ENCODE results near the gene CDC42SE2. TPM values are rescaled to one million over a fixed set of nuclear protein-coding genes. Genes with fewer than 3 reads are reported as not detected.

CDC42SE2 gene
- total RNA-seq, 1 experiment from 2014 or later: 46.1 TPM

GRCh38 chr5:131259326-131259725 lies 4.5 kb upstream of the CDC42SE2 start:
- ChIA-PET CTCF (no interaction called here), POLR2A (no interaction called here)
- no peak overlapping the region for H3K27ac ChIP-seq (ENCODE audit: low read length)
- BruUV-seq (replicated peaks): no TSS peak
- no peaks in the 10 kb centered on the region for H3K27me3 ChIP-seq (ENCODE audit: control insufficient read depth, insufficient read depth, low read length)
- DNase-seq (ENCODE audit: low read depth, low spot score) (no peak), ATAC-seq (no peak)
- in situ Hi-C loops (cut with HindIII; ENCODE audit: low pct_unique_long_range_greater_than_20kb, low sequenced_read_pairs) (no loop called here), intact Hi-C loops (cut with micrococcal nuclease; ENCODE audit: unreplicated experiment) (no loop called here)
- no peaks in the 10 kb centered on the region for H3K9me3 ChIP-seq (ENCODE audit: control insufficient read depth, insufficient read depth, low read depth, low read length)
- peaks cover 3% of the 10 kb centered on the region; the same call in 1 of the 2 replicates for H3K4me1 ChIP-seq (ENCODE audit: control insufficient read depth, insufficient read depth, low read length)
- TF ChIP-seq REST (IDR thresholded peaks at IDR 0.05; ENCODE audit: insufficient read depth in 1 of 2, low read depth in 2 of 2, low read length in 1 of 2) (no peak), SIN3A (IDR thresholded peaks at IDR 0.05; ENCODE audit: borderline replicate concordance, insufficient read depth, low read depth, low read length) (no peak), TCF7L2 (IDR thresholded peaks at IDR 0.05; ENCODE audit: low read depth, low read length) (no peak), POLR2AphosphoS5 (IDR thresholded peaks at IDR 0.05; ENCODE audit: low read depth, low read length) (no peak), CTCF (IDR thresholded peaks at IDR 0.05) (no peak)
- H3K4me3 ChIP-seq (ENCODE audit: low read depth in 2 of 2, low read length in 2 of 2): no peak overlapping the region
- no peaks in the 10 kb centered on the region for H3K36me3 ChIP-seq (ENCODE audit: control insufficient read depth, insufficient read depth, low read length)

- peaks cover 3% of the 10 kb centered on the region; the same call in 1 of the 2 replicates for H3K4me1 ChIP-seq (ENCODE audit: control insufficient read depth, insufficient read depth, low read length)
- H3K27ac ChIP-seq (ENCODE audit: low read length): no peak overlapping the region
- TF ChIP-seq TCF7L2 (IDR thresholded peaks at IDR 0.05; ENCODE audit: low read depth, low read length) (no peak), CTCF (IDR thresholded peaks at IDR 0.05) (no peak), POLR2AphosphoS5 (IDR thresholded peaks at IDR 0.05; ENCODE audit: low read depth, low read length) (no peak), REST (IDR thresholded peaks at IDR 0.05; ENCODE audit: insufficient read depth in 1 of 2, low read depth in 2 of 2, low read length in 1 of 2) (no peak), SIN3A (IDR thresholded peaks at IDR 0.05; ENCODE audit: borderline replicate concordance, insufficient read depth, low read depth, low read length) (no peak)
- intact Hi-C loops (cut with micrococcal nuclease; ENCODE audit: unreplicated experiment) (loop anchor here (10.0 kb wide), 1 partner anchor 96 kb away; the partner anchor contains the start of gene HINT1), in situ Hi-C loops (cut with HindIII; ENCODE audit: low pct_unique_long_range_greater_than_20kb, low sequenced_read_pairs) (no loop called here)
- DNase-seq (ENCODE audit: low read depth, low spot score) (no peak), ATAC-seq (no peak)
- ChIA-PET CTCF (no interaction called here), POLR2A (no interaction called here)
- no TSS peak for BruUV-seq (replicated peaks)
- no peak overlapping the region for H3K4me3 ChIP-seq (ENCODE audit: low read depth in 2 of 2, low read length in 2 of 2)
- no peaks in the 10 kb centered on the region for H3K36me3 ChIP-seq (ENCODE audit: control insufficient read depth, insufficient read depth, low read length)
- no peaks in the 10 kb centered on the region for H3K9me3 ChIP-seq (ENCODE audit: control insufficient read depth, insufficient read depth, low read depth, low read length)
- H3K27me3 ChIP-seq (ENCODE audit: control insufficient read depth, insufficient read depth, low read length): no peaks in the 10 kb centered on the region
These were observed 3.0 kb upstream of the CDC42SE2 start for GRCh38 chr5:131260895-131261294.
